IMR-90 (cell line): ENCODE results near the gene XPO6. TPM values are rescaled to one million over a fixed set of nuclear protein-coding genes. Genes with fewer than 3 reads are reported as not detected.
A peak's percentile ranks its signal among the peaks of the same experiment; 100 is the strongest.

Experiments used
- ATAC-seq: fragments of 200-7000 bp; cut with Tn5 transposase; 2 replicates; pipeline ENCODE4 v1.9.1; 2020; ENCODE audit warnings: low read depth, mild to moderate bottlenecking, moderate library complexity
- BruUV-seq: library from RNA; stranded (reverse); fragments of 400-500 nt; replicated peaks from 2 replicates; lab custom pipeline; 2021; lab: Mats Ljungman, UMichigan
- CTCF ChIA-PET: fragments of 300-600 bp; formaldehyde crosslinking; extraction: SDS; loops from one replicate; lab custom pipeline; 2021; ENCODE audit warnings: antibody characterized with exemption; lab: Yijun Ruan, JAX
- POLR2A ChIA-PET: fragments of 300-600 bp; sonication (Branson Sonifier 250); formaldehyde crosslinking; loops from one replicate; lab custom pipeline; 2022; ENCODE audit warnings: antibody characterized with exemption; ENCODE audit not compliant: unreplicated experiment; lab: Charles Lee
- DNase-seq: peaks from one replicate; pipeline ENCODE4 v3.0.0; 2013
- H2AFZ ChIP-seq: replicated peaks from 2 replicates; pipeline ENCODE3; 2013; ENCODE audit warnings: low read length, mild to moderate bottlenecking; ENCODE audit not compliant: poor library complexity
- H2AK5ac ChIP-seq: 2 replicates; pipeline ENCODE4 v1.6.1; 2013; ENCODE audit warnings: low read depth, low read length, inconsistent platforms
- H2AK9ac ChIP-seq: replicated peaks from 2 replicates; pipeline ENCODE3; 2013; ENCODE audit warnings: mild to moderate bottlenecking, low read depth, low read length, moderate library complexity; ENCODE audit not compliant: poor library complexity
- H2BK120ac ChIP-seq: 2 replicates; pipeline ENCODE4 v1.6.1; 2013; ENCODE audit warnings: low read depth, low read length, inconsistent platforms
- H2BK15ac ChIP-seq: 3 replicates; pipeline ENCODE4 v1.6.1; 2013; ENCODE audit warnings: low read depth, low read length, inconsistent platforms
- H2BK20ac ChIP-seq: 2 replicates; pipeline ENCODE4 v1.6.1; 2013; ENCODE audit warnings: low read depth, mild to moderate bottlenecking, inconsistent platforms, low read length, moderate library complexity
- H2BK5ac ChIP-seq: 2 replicates; pipeline ENCODE4 v1.6.1; 2013; ENCODE audit warnings: mild to moderate bottlenecking, low read depth, low read length, inconsistent platforms; ENCODE audit not compliant: poor library complexity, severe bottlenecking
- H3K14ac ChIP-seq: replicated peaks from 2 replicates; pipeline ENCODE4 v1.6.1; 2013; ENCODE audit warnings: low read depth, low read length, inconsistent platforms
- H3K18ac ChIP-seq: 2 replicates; pipeline ENCODE4 v1.6.1; 2013; ENCODE audit warnings: low read depth, low read length, control low read depth
- H3K23ac ChIP-seq: 2 replicates; pipeline ENCODE4 v1.6.1; 2013; ENCODE audit warnings: low read depth, low read length, inconsistent platforms
- H3K27ac ChIP-seq: 2 replicates; pipeline ENCODE4 v1.5.1; 2013; ENCODE audit warnings: mild to moderate bottlenecking, control low read depth, low read length; ENCODE audit not compliant: insufficient read depth
- H3K27me3 ChIP-seq: 2 replicates; pipeline ENCODE4 v1.6.1; 2013; ENCODE audit warnings: low read length; ENCODE audit not compliant: control insufficient read depth, insufficient read depth
- H3K36me3 ChIP-seq: 2 replicates; pipeline ENCODE4 v1.6.1; 2013; ENCODE audit warnings: low read length, mixed read lengths; ENCODE audit not compliant: control insufficient read depth, insufficient read depth
- H3K4ac ChIP-seq: 2 replicates; pipeline ENCODE4 v1.6.1; 2013; ENCODE audit warnings: low read depth, low read length, inconsistent platforms
- H3K4me1 ChIP-seq: 2 replicates; pipeline ENCODE4 v1.6.1; 2013; ENCODE audit warnings: low read length, mixed read lengths; ENCODE audit not compliant: control insufficient read depth, insufficient read depth
- H3K4me2 ChIP-seq: 2 replicates; pipeline ENCODE4 v1.6.1; 2013; ENCODE audit warnings: low read depth, mild to moderate bottlenecking, control low read depth, low read length, moderate library complexity
- H3K4me3 ChIP-seq: 2 replicates; pipeline ENCODE4 v1.5.1; 2013; ENCODE audit warnings: low read depth, mild to moderate bottlenecking, control low read depth, low read length, moderate library complexity; ENCODE audit not compliant: insufficient read depth
- H3K56ac ChIP-seq: 2 replicates; pipeline ENCODE4 v1.6.1; 2013; ENCODE audit warnings: low read length, inconsistent platforms; ENCODE audit not compliant: insufficient read depth; ENCODE audit errors: extremely low read depth
- H3K79me1 ChIP-seq, 2 experiments: 2 replicates each; pipeline ENCODE4 v1.6.1; 2013; ENCODE audit warnings: low read length in 2 of 2, inconsistent platforms in 1 of 2, low read depth in 1 of 2
- H3K9ac ChIP-seq: 2 replicates; pipeline ENCODE4 v1.6.1; 2013; ENCODE audit warnings: low read depth, low read length, control low read depth
- H3K9me1 ChIP-seq: 2 replicates; pipeline ENCODE4 v1.6.1; 2013; ENCODE audit warnings: low read length, inconsistent platforms; ENCODE audit not compliant: insufficient read depth
- H3K9me3 ChIP-seq: 2 replicates; pipeline ENCODE4 v1.6.1; 2013; ENCODE audit warnings: low read length; ENCODE audit not compliant: control insufficient read depth, insufficient read depth
- H4K20me1 ChIP-seq: 2 replicates; pipeline ENCODE4 v1.6.1; 2013; ENCODE audit warnings: low read length, inconsistent platforms; ENCODE audit not compliant: insufficient read depth
- H4K5ac ChIP-seq: 2 replicates; pipeline ENCODE4 v1.6.1; 2013; ENCODE audit warnings: mild to moderate bottlenecking, low read depth, low read length, control low read depth
- H4K8ac ChIP-seq, 2 experiments: 2 replicates each; pipeline ENCODE4 v1.6.1; 2013; ENCODE audit warnings: low read depth in 2 of 2, low read length in 2 of 2, control low read depth in 1 of 2, inconsistent platforms in 1 of 2
- H4K91ac ChIP-seq: 2 replicates; pipeline ENCODE4 v1.6.1; 2013; ENCODE audit warnings: low read depth, low read length, inconsistent platforms; ENCODE audit not compliant: insufficient read depth
- BHLHE40 ChIP-seq: fragments of 150-350 bp; IDR thresholded peaks from 2 replicates; pipeline ENCODE4 v1.6.1; 2016; ENCODE audit warnings: mild to moderate bottlenecking, low read depth, low read length
- CEBPB ChIP-seq: IDR thresholded peaks from 2 replicates; pipeline ENCODE4 v1.6.1; 2012; ENCODE audit warnings: low read depth, low read length, improper control_type of control experiment
- CHD1 ChIP-seq: IDR thresholded peaks from 2 replicates; pipeline ENCODE4 v1.6.1; 2012; ENCODE audit warnings: low read depth, low read length, improper control_type of control experiment
- FOS ChIP-seq: fragments of 150-350 bp; IDR thresholded peaks from 2 replicates; pipeline ENCODE4 v1.6.1; 2016; ENCODE audit warnings: low read depth, low read length
- MAFK ChIP-seq: IDR thresholded peaks from 2 replicates; pipeline ENCODE4 v1.6.1; 2012; ENCODE audit warnings: low read depth, low read length, improper control_type of control experiment
- MAZ ChIP-seq: IDR thresholded peaks from 2 replicates; pipeline ENCODE4 v1.6.1; 2012; ENCODE audit warnings: low read depth, mild to moderate bottlenecking, low read length, improper control_type of control experiment, moderate library complexity, borderline replicate concordance
- MXI1 ChIP-seq: IDR thresholded peaks from 2 replicates; pipeline ENCODE4 v1.6.1; 2012; ENCODE audit warnings: low read depth, mild to moderate bottlenecking, low read length, moderate library complexity, borderline replicate concordance
- NFE2L2 ChIP-seq: fragments of 150-350 bp; IDR thresholded peaks from 2 replicates; pipeline ENCODE4 v1.6.1; 2016; ENCODE audit warnings: low read depth, mild to moderate bottlenecking, low read length
- POLR2A ChIP-seq: IDR thresholded peaks from 2 replicates; pipeline ENCODE4 v1.6.1; 2012; ENCODE audit warnings: mild to moderate bottlenecking, low read depth, low read length
- RAD21 ChIP-seq: IDR thresholded peaks from 2 replicates; pipeline ENCODE4 v1.6.1; 2012; ENCODE audit warnings: low read length, improper control_type of control experiment
- RCOR1 ChIP-seq: IDR thresholded peaks from 2 replicates; pipeline ENCODE4 v1.6.1; 2012; ENCODE audit warnings: mild to moderate bottlenecking, low read length, improper control_type of control experiment; ENCODE audit not compliant: insufficient replicate concordance
- RFX5 ChIP-seq: IDR thresholded peaks from 2 replicates; pipeline ENCODE4 v1.8.0; 2012; ENCODE audit warnings: low read depth, mild to moderate bottlenecking, low read length, moderate library complexity
- SMC3 ChIP-seq: fragments of 150-350 bp; IDR thresholded peaks from 2 replicates; pipeline ENCODE4 v1.6.1; 2016; ENCODE audit warnings: low read depth, mild to moderate bottlenecking, antibody characterized with exemption, low read length, moderate library complexity
- WGBS, 2 experiments: methylation state at CpG; one replicate each; pipeline versions ENCODE4 v1.1.5 to v1.1.7; 2013; ENCODE audit warnings: missing lambda C conversion rate in 2 of 2; ENCODE audit not compliant: insufficient read length in 1 of 2; ENCODE audit errors: extremely low coverage in 2 of 2; 5-methylcytosine and 5-hydroxymethylcytosine counted together
- dilution Hi-C: fragments of 300-500 bp; cut with HindIII; formaldehyde crosslinking; loops from one replicate; pipeline ENCODE4 v1.14.3; 2018; ENCODE audit warnings: low sequenced_read_pairs; ENCODE audit not compliant: unreplicated experiment
- in situ Hi-C: fragments of 300-500 bp; cut with MboI; formaldehyde crosslinking; loops from 3 replicates; pipeline ENCODE4 v1.14.3; 2019; ENCODE audit warnings: low sequenced_read_pairs, inconsistent platforms, mixed read lengths
- intact Hi-C: fragments of 100-400 bp; cut with micrococcal nuclease; formaldehyde crosslinking; loops from 2 replicates; pipeline ENCODE4 v1.10.0; 2022
- polyA plus RNA-seq, 3 experiments: library from polyadenylated mRNA; depleted of rRNA; stranded (reverse); fragments of >200 nt; gene quantifications; 2 replicates each; pipeline ENCODE4 v1.2.3, GENCODE V29; 2012; ENCODE audit warnings: low replicate concordance in 1 of 3
- total RNA-seq: library from RNA; depleted of rRNA; stranded (reverse); fragments of >200 nt; gene quantifications from 2 replicates; pipeline ENCODE4 v1.2.3, GENCODE V29; 2012
- TF ChIP-seq, protein P1 (sequence below): fragments of 150-350 bp; IDR thresholded peaks from 2 replicates; pipeline ENCODE4 v1.6.1; 2016; ENCODE audit warnings: low read depth, mild to moderate bottlenecking, low read length, moderate library complexity, borderline replicate concordance
- TF ChIP-seq, protein P2 (sequence below): conservative IDR thresholded peaks from 2 replicates; pipeline ENCODE4 v1.5.1; 2012; ENCODE audit warnings: mild to moderate bottlenecking, low read depth, low read length, improper control_type of control experiment
- TF ChIP-seq, protein P3 (sequence below): fragments of 150-350 bp; IDR thresholded peaks from 2 replicates; pipeline ENCODE4 v1.6.1; 2017; ENCODE audit warnings: mild to moderate bottlenecking, antibody characterized with exemption, low read length, low read depth

XPO6 gene
- total and polyA plus RNA-seq, 2 of the 4 experiments (the other 2 are of a cell fraction): 108 to 184 TPM

DNA sequence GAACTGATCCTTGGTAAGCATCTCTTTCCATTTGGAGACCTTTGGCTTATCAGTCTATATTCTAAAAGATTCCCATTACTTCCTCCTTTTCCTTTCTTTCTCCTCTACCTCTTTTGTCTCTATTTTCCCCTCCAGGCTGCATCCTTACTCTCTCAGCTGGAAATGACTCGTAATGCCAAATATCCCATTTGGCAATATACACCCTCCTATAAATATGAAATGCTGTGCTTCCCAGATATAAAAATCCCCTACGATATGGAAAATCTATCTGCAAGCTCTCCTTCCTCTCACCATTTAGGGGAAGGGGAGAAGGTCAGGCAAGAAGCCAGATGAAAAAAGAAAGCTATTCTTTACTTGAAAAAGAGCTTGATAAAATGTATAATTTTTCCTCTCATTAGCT lies 39.9 kb downstream of the XPO6 start:
- Histone ChIP-seq H4K91ac (no peak overlapping the region), H3K18ac (no peak overlapping the region), H3K79me1 (peaks cover 56 to 80% of the 10 kb centered on the region in 2 experiments), H3K14ac (no peak overlapping the region), H4K5ac (no peak overlapping the region), H2BK5ac (peak overlapping the region; percentile 63), H3K9ac (no peak overlapping the region), H2AK9ac (no peak overlapping the region), H4K8ac (no peak overlapping the region; a peak in 1 of 4 replicates), H2BK15ac (no peak overlapping the region), H4K20me1 (peaks cover 13% of the 10 kb centered on the region), H3K27ac (no peak overlapping the region), H2BK120ac (no peak overlapping the region), H3K4me1 (peaks cover 20% of the 10 kb centered on the region), H3K27me3 (no peaks in the 10 kb centered on the region), H2AFZ (no peak overlapping the region), H2BK20ac (no peak overlapping the region), H3K36me3 (peaks cover 42% of the 10 kb centered on the region), H3K9me3 (no peaks in the 10 kb centered on the region), H3K4ac (no peak overlapping the region; the same call in 1 of the 2 replicates), H3K4me3 (no peak overlapping the region), H3K9me1 (peaks cover 28% of the 10 kb centered on the region), H2AK5ac (no peak overlapping the region), H3K4me2 (no peak overlapping the region), H3K23ac (no peak overlapping the region; the same call in 1 of the 2 replicates), H3K56ac (no peak overlapping the region)
- no TSS peak for BruUV-seq
- intact Hi-C loops: loop anchor here (5.0 kb wide), 1 partner anchor 40 kb away; the partner anchor contains the start of gene XPO6
- TF ChIP-seq RCOR1 (no peak), MAZ (no peak), POLR2A (no peak), FOS (no peak), SMC3 (no peak), RFX5 (no peak), CHD1 (no peak), RAD21 (no peak), MXI1 (no peak), NFE2L2 (no peak), MAFK (no peak), BHLHE40 (no peak), CEBPB (no peak; the same call in 1 of the 2 replicates)
- TF ChIP-seq, protein P1, sequence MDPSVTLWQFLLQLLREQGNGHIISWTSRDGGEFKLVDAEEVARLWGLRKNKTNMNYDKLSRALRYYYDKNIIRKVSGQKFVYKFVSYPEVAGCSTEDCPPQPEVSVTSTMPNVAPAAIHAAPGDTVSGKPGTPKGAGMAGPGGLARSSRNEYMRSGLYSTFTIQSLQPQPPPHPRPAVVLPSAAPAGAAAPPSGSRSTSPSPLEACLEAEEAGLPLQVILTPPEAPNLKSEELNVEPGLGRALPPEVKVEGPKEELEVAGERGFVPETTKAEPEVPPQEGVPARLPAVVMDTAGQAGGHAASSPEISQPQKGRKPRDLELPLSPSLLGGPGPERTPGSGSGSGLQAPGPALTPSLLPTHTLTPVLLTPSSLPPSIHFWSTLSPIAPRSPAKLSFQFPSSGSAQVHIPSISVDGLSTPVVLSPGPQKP: no peak
- TF ChIP-seq, protein P2, sequence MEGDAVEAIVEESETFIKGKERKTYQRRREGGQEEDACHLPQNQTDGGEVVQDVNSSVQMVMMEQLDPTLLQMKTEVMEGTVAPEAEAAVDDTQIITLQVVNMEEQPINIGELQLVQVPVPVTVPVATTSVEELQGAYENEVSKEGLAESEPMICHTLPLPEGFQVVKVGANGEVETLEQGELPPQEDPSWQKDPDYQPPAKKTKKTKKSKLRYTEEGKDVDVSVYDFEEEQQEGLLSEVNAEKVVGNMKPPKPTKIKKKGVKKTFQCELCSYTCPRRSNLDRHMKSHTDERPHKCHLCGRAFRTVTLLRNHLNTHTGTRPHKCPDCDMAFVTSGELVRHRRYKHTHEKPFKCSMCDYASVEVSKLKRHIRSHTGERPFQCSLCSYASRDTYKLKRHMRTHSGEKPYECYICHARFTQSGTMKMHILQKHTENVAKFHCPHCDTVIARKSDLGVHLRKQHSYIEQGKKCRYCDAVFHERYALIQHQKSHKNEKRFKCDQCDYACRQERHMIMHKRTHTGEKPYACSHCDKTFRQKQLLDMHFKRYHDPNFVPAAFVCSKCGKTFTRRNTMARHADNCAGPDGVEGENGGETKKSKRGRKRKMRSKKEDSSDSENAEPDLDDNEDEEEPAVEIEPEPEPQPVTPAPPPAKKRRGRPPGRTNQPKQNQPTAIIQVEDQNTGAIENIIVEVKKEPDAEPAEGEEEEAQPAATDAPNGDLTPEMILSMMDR: no peak
- TF ChIP-seq, protein P3, sequence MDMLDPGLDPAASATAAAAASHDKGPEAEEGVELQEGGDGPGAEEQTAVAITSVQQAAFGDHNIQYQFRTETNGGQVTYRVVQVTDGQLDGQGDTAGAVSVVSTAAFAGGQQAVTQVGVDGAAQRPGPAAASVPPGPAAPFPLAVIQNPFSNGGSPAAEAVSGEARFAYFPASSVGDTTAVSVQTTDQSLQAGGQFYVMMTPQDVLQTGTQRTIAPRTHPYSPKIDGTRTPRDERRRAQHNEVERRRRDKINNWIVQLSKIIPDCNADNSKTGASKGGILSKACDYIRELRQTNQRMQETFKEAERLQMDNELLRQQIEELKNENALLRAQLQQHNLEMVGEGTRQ: no peak
- CTCF ChIA-PET: interaction anchor here (1.2 to 1.4 kb wide), 2 partner anchors 9 to 21 kb away, joined by 3 read pairs; no protein-coding TSS in a partner anchor
- no CpG with 5 or more reads among the region's 2 CpGs for WGBS, 2 experiments
- POLR2A ChIA-PET: no interaction called here
- DNase-seq (peak; percentile 36), ATAC-seq (peak; percentile 36; the same call in 1 of the 2 replicates)
- dilution Hi-C loops: no loop called here
- in situ Hi-C loops: no loop called here
